ENCODE measurements around the gene TMCO1. TPM values are rescaled to one million over a fixed set of nuclear protein-coding genes. Genes with fewer than 3 reads are reported as not detected.

TMCO1 gene
- polyA plus RNA-seq, 3 donors = 24.1 to 154 (median 146) TPM

DNA sequence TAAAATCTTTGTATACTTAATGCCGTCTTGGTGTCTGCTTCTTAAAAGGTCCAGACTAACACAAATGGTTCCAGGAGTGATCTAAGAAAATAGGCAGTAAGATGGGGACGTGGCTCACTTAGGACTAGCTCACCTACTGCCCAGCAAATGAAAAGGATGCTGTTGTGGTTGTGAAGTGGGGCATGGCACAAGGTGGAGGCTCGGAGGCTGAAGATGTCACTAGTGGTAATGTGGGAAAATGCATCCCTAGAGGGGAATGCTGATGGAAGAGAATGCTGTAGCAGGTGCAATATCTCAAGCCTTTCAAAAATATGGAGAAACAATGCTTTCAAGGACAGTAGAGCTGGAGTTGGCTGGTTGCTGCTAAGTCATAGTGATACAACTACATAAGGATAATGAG is 47.5 kb upstream of the TMCO1 start:
- Histone ChIP-seq H3K27me3 (ENCODE audit: control insufficient read depth in 2 of 2, insufficient read depth in 2 of 2, low read length in 2 of 2) (no peaks in the 10 kb centered on the region), H3K79me2 (ENCODE audit: insufficient read depth, low read length) (no peaks in the 10 kb centered on the region), H3K27ac (ENCODE audit: low read depth in 1 of 2, low read length in 2 of 2) (no peak overlapping the region), H4K20me1 (ENCODE audit: insufficient read depth, low read length) (no peaks in the 10 kb centered on the region), H3K4me1 (ENCODE audit: control insufficient read depth in 1 of 2, insufficient read depth in 2 of 2, low read length in 2 of 2) (no peaks in the 10 kb centered on the region), H3K4me2 (replicated peaks; ENCODE audit: extremely low read depth, low read length, poor library complexity, severe bottlenecking) (no peak overlapping the region), H3K4me3 (replicated peaks in 1 of 3; ENCODE audit: low read depth in 2 of 3, low read length in 3 of 3) (no peak overlapping the region), H3K9ac (ENCODE audit: insufficient read depth, low read length, poor library complexity, severe bottlenecking) (no peak overlapping the region), H3K36me3 (replicated peaks in 1 of 2; ENCODE audit: control insufficient read depth in 1 of 2, insufficient read depth in 2 of 2, low read length in 2 of 2) (no peaks in the 10 kb centered on the region), H3K9me3 (replicated peaks in 1 of 2; ENCODE audit: control insufficient read depth in 1 of 2, insufficient read depth in 1 of 2, low read length in 2 of 2) (peaks cover 0 to 8% of the 10 kb centered on the region in 2 donors), H2AFZ (ENCODE audit: insufficient read depth, low read depth, low read length, poor library complexity, severe bottlenecking) (no peak overlapping the region)
- peaks cover 0 to 2% of the 10 kb centered on the region in 2 donors for H3K36me3 Mint-ChIP-seq
- H3K27me3 Mint-ChIP-seq (ENCODE audit: low read depth in 3 of 3) = no peaks in the 10 kb centered on the region
- no peaks in the 10 kb centered on the region for H3K4me1 Mint-ChIP-seq
- H3K4me3 Mint-ChIP-seq = no peak overlapping the region
- no peak overlapping the region for H3K27ac Mint-ChIP-seq
- DNase-seq = no peak
- no peak for TF ChIP-seq CTCF (IDR thresholded peaks at IDR 0.05)
- intact Hi-C loops (cut with micrococcal nuclease) = no loop called here
- WGBS (ENCODE audit: insufficient coverage) = 50% methylated on average over 2 of the region's 3 CpGs
- H3K9me3 Mint-ChIP-seq = peaks cover 5 to 14% (median 12%) of the 10 kb centered on the region in 7 donors

DNA sequence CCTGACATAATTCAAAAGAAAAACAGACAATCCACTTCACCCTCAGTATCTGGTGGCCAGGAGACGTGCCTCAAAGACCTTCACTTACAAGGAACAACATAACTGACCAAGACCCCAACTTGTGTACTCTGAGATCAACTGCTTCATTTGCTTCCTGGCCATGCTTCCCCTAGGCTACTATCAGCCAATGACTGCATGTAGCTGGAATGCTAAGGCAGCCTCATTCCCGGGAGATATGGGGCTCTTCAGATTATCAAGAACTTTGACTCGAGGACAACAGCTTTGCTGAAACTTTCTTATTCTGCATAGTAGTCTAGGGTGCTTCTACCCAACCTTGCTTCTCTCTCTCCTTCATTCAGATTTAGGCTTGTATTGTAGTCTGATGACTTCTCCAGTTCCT is 47.1 kb upstream of the TMCO1 start:
- Mint-ChIP-seq H3K9me3 (peaks cover 5 to 14% (median 12%) of the 10 kb centered on the region in 7 donors), H3K36me3 (peaks cover 0 to 2% of the 10 kb centered on the region in 2 donors), H3K27ac (no peak overlapping the region), H3K27me3 (ENCODE audit: low read depth in 3 of 3) (no peaks in the 10 kb centered on the region), H3K4me3 (no peak overlapping the region), H3K4me1 (no peaks in the 10 kb centered on the region)
- Histone ChIP-seq H3K27me3 (ENCODE audit: control insufficient read depth in 2 of 2, insufficient read depth in 2 of 2, low read length in 2 of 2) (no peaks in the 10 kb centered on the region), H4K20me1 (ENCODE audit: insufficient read depth, low read length) (no peaks in the 10 kb centered on the region), H3K9me3 (replicated peaks in 1 of 2; ENCODE audit: control insufficient read depth in 1 of 2, insufficient read depth in 1 of 2, low read length in 2 of 2) (peaks cover 0 to 8% of the 10 kb centered on the region in 2 donors), H3K27ac (ENCODE audit: low read depth in 1 of 2, low read length in 2 of 2) (no peak overlapping the region), H2AFZ (ENCODE audit: insufficient read depth, low read depth, low read length, poor library complexity, severe bottlenecking) (no peak overlapping the region), H3K79me2 (ENCODE audit: insufficient read depth, low read length) (no peaks in the 10 kb centered on the region), H3K4me3 (replicated peaks in 1 of 3; ENCODE audit: low read depth in 2 of 3, low read length in 3 of 3) (no peak overlapping the region), H3K36me3 (replicated peaks in 1 of 2; ENCODE audit: control insufficient read depth in 1 of 2, insufficient read depth in 2 of 2, low read length in 2 of 2) (no peaks in the 10 kb centered on the region), H3K9ac (ENCODE audit: insufficient read depth, low read length, poor library complexity, severe bottlenecking) (no peak overlapping the region), H3K4me1 (ENCODE audit: control insufficient read depth in 1 of 2, insufficient read depth in 2 of 2, low read length in 2 of 2) (no peaks in the 10 kb centered on the region), H3K4me2 (replicated peaks; ENCODE audit: extremely low read depth, low read length, poor library complexity, severe bottlenecking) (no peak overlapping the region)
- intact Hi-C loops (cut with micrococcal nuclease) = no loop called here
- TF ChIP-seq CTCF (IDR thresholded peaks at IDR 0.05) = no peak
- no peak for DNase-seq
- 100% methylated on average over 1 of the region's 3 CpGs for WGBS (ENCODE audit: insufficient coverage)
